HEK293 (cell line): Measurements from ENCODE around the gene RSRC2.

Source experiments
- BCL11B ChIP-seq: fragments of 450-650 bp; formaldehyde crosslinking; IDR thresholded peaks from 2 replicates; pipeline ENCODE4 v1.5.1; 2016; ENCODE audit warnings: low read depth, missing biosample characterization, missing genetic modification characterization
- KLF10 ChIP-seq: fragments of 450-650 bp; IDR thresholded peaks from 2 replicates; pipeline ENCODE4 v1.5.1; 2018; ENCODE audit warnings: missing biosample characterization, mild to moderate bottlenecking, missing genetic modification characterization
- OVOL3 ChIP-seq: fragments of 450-650 bp; formaldehyde crosslinking; IDR thresholded peaks from 2 replicates; pipeline ENCODE4 v1.5.1; 2016; ENCODE audit warnings: missing biosample characterization, missing genetic modification characterization
- SALL2 ChIP-seq: fragments of 450-650 bp; formaldehyde crosslinking; IDR thresholded peaks from 2 replicates; pipeline ENCODE4 v1.5.0; 2017; ENCODE audit warnings: missing biosample characterization, mild to moderate bottlenecking, missing genetic modification characterization, borderline replicate concordance
- YY2 ChIP-seq: fragments of 450-650 bp; formaldehyde crosslinking; IDR thresholded peaks from 2 replicates; pipeline ENCODE4 v1.5.1; 2016; ENCODE audit warnings: missing biosample characterization, missing genetic modification characterization
- ZBTB21 ChIP-seq: fragments of 450-650 bp; formaldehyde crosslinking; IDR thresholded peaks from 2 replicates; pipeline ENCODE4 v1.5.1; 2017; ENCODE audit warnings: missing biosample characterization, missing genetic modification characterization
- ZFP3 ChIP-seq: fragments of 450-650 bp; formaldehyde crosslinking; IDR thresholded peaks from 2 replicates; pipeline ENCODE4 v1.5.1; 2016; ENCODE audit warnings: low read depth, missing biosample characterization, missing genetic modification characterization
- ZNF138 ChIP-seq: fragments of 450-650 bp; formaldehyde crosslinking; IDR thresholded peaks from 2 replicates; pipeline ENCODE4 v1.5.1; 2016; ENCODE audit warnings: missing biosample characterization, missing genetic modification characterization, borderline replicate concordance
- ZNF146 ChIP-seq: fragments of 450-650 bp; formaldehyde crosslinking; IDR thresholded peaks from 2 replicates; pipeline ENCODE4 v1.5.1; 2016; ENCODE audit warnings: missing biosample characterization, missing genetic modification characterization
- ZNF169 ChIP-seq: fragments of 450-650 bp; formaldehyde crosslinking; IDR thresholded peaks from 2 replicates; pipeline ENCODE4 v1.5.1; 2016; ENCODE audit warnings: missing biosample characterization, missing genetic modification characterization
- ZNF174 ChIP-seq: fragments of 450-650 bp; formaldehyde crosslinking; IDR thresholded peaks from 2 replicates; pipeline ENCODE4 v1.5.0; 2017; ENCODE audit warnings: missing biosample characterization, mild to moderate bottlenecking, missing genetic modification characterization
- ZNF221 ChIP-seq: fragments of 450-650 bp; formaldehyde crosslinking; IDR thresholded peaks from 2 replicates; pipeline ENCODE4 v1.5.1; 2017; ENCODE audit warnings: missing biosample characterization, missing genetic modification characterization, borderline replicate concordance
- ZNF266 ChIP-seq: fragments of 450-650 bp; formaldehyde crosslinking; IDR thresholded peaks from 2 replicates; pipeline ENCODE4 v1.5.1; 2016; ENCODE audit warnings: missing biosample characterization, missing genetic modification characterization, low read depth
- ZNF585B ChIP-seq: fragments of 450-650 bp; formaldehyde crosslinking; IDR thresholded peaks from 2 replicates; pipeline ENCODE4 v1.5.1; 2016; ENCODE audit warnings: missing biosample characterization, missing genetic modification characterization
- ZNF654 ChIP-seq: fragments of 450-650 bp; formaldehyde crosslinking; IDR thresholded peaks from 2 replicates; pipeline ENCODE4 v1.5.1; 2016; ENCODE audit warnings: low read depth, missing biosample characterization, missing genetic modification characterization
- TF ChIP-seq, protein P1 (sequence below): fragments of 450-650 bp; formaldehyde crosslinking; IDR thresholded peaks from 2 replicates; pipeline ENCODE4 v1.5.1; 2016; ENCODE audit warnings: missing biosample characterization, missing genetic modification characterization, borderline replicate concordance
- TF ChIP-seq, protein P2 (sequence below): fragments of 450-650 bp; formaldehyde crosslinking; IDR thresholded peaks from 2 replicates; pipeline ENCODE4 v1.5.1; 2016; ENCODE audit warnings: missing biosample characterization, missing genetic modification characterization
- TF ChIP-seq, protein P3 (sequence below): fragments of 450-650 bp; IDR thresholded peaks from 2 replicates; pipeline ENCODE4 v1.5.1; 2018; ENCODE audit warnings: missing biosample characterization, mild to moderate bottlenecking, missing genetic modification characterization
- TF ChIP-seq, protein P4 (sequence below): fragments of 450-650 bp; formaldehyde crosslinking; IDR thresholded peaks from 2 replicates; pipeline ENCODE4 v1.5.1; 2016; ENCODE audit warnings: missing biosample characterization, missing genetic modification characterization
- TF ChIP-seq, protein P5 (sequence below): fragments of 450-650 bp; IDR thresholded peaks from 2 replicates; pipeline ENCODE4 v1.5.1; 2018; ENCODE audit warnings: missing biosample characterization, missing genetic modification characterization
- TF ChIP-seq, protein P6 (sequence below): fragments of 450-650 bp; formaldehyde crosslinking; IDR thresholded peaks from 2 replicates; pipeline ENCODE4 v1.5.1; 2016; ENCODE audit warnings: missing biosample characterization, missing genetic modification characterization
- TF ChIP-seq, protein P7 (sequence below): fragments of 450-650 bp; formaldehyde crosslinking; IDR thresholded peaks from 2 replicates; pipeline ENCODE4 v1.5.0; 2017; ENCODE audit warnings: missing biosample characterization, missing genetic modification characterization, borderline replicate concordance

RSRC2 gene

DNA sequence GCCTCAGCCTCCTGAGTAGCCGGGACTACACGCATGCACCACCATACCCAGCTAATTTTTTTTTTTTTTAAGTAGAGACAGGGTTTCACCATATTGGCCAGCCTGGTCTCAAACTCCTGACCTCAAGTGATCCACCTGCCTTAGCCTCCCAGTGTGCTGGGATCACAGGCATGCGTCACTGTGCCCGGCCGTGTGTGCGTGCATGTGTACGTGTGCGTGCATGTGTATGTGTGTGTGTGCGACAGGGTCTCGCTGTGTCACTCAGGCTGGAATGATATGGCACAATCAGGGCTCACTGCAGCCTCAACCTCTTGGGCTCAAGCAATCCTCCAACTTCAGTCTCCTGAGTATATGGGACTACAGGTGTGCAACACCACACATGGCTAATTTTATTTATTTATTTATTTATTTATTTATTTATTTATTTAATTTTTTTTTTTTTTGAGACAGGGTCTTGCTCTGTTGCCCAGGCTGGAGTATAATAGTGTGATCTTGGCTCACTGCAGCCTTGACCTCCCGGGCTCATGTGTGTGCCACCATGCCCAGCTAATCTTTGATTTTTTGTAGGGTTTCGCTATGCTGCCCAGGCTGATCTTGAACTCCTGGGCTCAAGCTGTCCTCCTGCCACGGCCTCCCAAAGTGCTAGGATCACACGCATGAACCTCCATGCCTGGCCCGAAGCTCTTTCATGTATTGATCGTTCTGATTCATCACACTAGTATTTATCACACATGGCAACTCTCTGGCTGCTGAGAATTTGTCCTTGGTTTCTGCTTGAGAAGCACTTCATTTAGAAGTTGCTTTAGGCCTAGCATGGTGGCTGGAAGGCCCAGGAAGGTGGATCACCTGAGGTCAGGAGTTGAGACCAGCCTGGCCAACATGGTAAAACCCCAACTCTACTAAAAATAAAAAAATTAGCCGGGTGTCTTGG is 68.4 kb downstream of the RSRC2 start (continued):
- TF ChIP-seq, protein P1, sequence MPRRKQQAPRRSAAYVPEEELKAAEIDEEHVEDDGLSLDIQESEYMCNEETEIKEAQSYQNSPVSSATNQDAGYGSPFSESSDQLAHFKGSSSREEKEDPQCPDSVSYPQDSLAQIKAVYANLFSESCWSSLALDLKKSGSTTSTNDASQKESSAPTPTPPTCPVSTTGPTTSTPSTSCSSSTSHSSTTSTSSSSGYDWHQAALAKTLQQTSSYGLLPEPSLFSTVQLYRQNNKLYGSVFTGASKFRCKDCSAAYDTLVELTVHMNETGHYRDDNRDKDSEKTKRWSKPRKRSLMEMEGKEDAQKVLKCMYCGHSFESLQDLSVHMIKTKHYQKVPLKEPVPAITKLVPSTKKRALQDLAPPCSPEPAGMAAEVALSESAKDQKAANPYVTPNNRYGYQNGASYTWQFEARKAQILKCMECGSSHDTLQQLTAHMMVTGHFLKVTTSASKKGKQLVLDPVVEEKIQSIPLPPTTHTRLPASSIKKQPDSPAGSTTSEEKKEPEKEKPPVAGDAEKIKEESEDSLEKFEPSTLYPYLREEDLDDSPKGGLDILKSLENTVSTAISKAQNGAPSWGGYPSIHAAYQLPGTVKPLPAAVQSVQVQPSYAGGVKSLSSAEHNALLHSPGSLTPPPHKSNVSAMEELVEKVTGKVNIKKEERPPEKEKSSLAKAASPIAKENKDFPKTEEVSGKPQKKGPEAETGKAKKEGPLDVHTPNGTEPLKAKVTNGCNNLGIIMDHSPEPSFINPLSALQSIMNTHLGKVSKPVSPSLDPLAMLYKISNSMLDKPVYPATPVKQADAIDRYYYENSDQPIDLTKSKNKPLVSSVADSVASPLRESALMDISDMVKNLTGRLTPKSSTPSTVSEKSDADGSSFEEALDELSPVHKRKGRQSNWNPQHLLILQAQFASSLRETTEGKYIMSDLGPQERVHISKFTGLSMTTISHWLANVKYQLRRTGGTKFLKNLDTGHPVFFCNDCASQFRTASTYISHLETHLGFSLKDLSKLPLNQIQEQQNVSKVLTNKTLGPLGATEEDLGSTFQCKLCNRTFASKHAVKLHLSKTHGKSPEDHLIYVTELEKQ (tag by site-specific recombination) = no peak
- TF ChIP-seq ZNF585B (no peak), ZNF266 (tag by site-specific recombination) (0 out of 2 replicates have a peak, but pooled peaks have one; percentile 44), ZBTB21 (peak; percentile 72), ZNF221 (tag by site-specific recombination) (no peak), KLF10 (tag by site-specific recombination) (no peak), OVOL3 (no peak), YY2 (no peak), ZNF169 (no peak), ZNF146 (tag by site-specific recombination) (no peak), ZFP3 (tag by site-specific recombination) (peak; percentile 52; the same call in 1 of the 2 replicates), SALL2 (tag by site-specific recombination) (no peak), ZNF174 (tag by site-specific recombination) (no peak), BCL11B (tag by site-specific recombination) (no peak), ZNF654 (tag by site-specific recombination) (peak; percentile 52), ZNF138 (no peak)
- TF ChIP-seq, protein P2, sequence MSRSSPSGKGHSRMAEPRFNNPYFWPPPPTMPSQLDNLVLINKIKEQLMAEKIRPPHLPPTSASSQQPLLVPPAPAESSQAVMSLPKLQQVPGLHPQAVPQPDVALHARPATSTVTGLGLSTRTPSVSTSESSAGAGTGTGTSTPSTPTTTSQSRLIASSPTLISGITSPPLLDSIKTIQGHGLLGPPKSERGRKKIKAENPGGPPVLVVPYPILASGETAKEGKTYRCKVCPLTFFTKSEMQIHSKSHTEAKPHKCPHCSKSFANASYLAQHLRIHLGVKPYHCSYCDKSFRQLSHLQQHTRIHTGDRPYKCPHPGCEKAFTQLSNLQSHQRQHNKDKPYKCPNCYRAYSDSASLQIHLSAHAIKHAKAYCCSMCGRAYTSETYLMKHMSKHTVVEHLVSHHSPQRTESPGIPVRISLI (tag by site-specific recombination) = no peak; the same call in 1 of the 2 replicates
- TF ChIP-seq, protein P3, sequence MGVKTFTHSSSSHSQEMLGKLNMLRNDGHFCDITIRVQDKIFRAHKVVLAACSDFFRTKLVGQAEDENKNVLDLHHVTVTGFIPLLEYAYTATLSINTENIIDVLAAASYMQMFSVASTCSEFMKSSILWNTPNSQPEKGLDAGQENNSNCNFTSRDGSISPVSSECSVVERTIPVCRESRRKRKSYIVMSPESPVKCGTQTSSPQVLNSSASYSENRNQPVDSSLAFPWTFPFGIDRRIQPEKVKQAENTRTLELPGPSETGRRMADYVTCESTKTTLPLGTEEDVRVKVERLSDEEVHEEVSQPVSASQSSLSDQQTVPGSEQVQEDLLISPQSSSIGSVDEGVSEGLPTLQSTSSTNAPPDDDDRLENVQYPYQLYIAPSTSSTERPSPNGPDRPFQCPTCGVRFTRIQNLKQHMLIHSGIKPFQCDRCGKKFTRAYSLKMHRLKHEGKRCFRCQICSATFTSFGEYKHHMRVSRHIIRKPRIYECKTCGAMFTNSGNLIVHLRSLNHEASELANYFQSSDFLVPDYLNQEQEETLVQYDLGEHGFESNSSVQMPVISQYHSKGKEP (tag by site-specific recombination) = no peak
- TF ChIP-seq, protein P4, sequence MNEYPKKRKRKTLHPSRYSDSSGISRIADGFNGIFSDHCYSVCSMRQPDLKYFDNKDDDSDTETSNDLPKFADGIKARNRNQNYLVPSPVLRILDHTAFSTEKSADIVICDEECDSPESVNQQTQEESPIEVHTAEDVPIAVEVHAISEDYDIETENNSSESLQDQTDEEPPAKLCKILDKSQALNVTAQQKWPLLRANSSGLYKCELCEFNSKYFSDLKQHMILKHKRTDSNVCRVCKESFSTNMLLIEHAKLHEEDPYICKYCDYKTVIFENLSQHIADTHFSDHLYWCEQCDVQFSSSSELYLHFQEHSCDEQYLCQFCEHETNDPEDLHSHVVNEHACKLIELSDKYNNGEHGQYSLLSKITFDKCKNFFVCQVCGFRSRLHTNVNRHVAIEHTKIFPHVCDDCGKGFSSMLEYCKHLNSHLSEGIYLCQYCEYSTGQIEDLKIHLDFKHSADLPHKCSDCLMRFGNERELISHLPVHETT (tag by site-specific recombination) = 0 out of 2 replicates have a peak, but pooled peaks have one; percentile 58
- TF ChIP-seq, protein P5, sequence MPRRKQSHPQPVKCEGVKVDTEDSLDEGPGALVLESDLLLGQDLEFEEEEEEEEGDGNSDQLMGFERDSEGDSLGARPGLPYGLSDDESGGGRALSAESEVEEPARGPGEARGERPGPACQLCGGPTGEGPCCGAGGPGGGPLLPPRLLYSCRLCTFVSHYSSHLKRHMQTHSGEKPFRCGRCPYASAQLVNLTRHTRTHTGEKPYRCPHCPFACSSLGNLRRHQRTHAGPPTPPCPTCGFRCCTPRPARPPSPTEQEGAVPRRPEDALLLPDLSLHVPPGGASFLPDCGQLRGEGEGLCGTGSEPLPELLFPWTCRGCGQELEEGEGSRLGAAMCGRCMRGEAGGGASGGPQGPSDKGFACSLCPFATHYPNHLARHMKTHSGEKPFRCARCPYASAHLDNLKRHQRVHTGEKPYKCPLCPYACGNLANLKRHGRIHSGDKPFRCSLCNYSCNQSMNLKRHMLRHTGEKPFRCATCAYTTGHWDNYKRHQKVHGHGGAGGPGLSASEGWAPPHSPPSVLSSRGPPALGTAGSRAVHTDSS (tag by site-specific recombination) = no peak
- TF ChIP-seq, protein P6, sequence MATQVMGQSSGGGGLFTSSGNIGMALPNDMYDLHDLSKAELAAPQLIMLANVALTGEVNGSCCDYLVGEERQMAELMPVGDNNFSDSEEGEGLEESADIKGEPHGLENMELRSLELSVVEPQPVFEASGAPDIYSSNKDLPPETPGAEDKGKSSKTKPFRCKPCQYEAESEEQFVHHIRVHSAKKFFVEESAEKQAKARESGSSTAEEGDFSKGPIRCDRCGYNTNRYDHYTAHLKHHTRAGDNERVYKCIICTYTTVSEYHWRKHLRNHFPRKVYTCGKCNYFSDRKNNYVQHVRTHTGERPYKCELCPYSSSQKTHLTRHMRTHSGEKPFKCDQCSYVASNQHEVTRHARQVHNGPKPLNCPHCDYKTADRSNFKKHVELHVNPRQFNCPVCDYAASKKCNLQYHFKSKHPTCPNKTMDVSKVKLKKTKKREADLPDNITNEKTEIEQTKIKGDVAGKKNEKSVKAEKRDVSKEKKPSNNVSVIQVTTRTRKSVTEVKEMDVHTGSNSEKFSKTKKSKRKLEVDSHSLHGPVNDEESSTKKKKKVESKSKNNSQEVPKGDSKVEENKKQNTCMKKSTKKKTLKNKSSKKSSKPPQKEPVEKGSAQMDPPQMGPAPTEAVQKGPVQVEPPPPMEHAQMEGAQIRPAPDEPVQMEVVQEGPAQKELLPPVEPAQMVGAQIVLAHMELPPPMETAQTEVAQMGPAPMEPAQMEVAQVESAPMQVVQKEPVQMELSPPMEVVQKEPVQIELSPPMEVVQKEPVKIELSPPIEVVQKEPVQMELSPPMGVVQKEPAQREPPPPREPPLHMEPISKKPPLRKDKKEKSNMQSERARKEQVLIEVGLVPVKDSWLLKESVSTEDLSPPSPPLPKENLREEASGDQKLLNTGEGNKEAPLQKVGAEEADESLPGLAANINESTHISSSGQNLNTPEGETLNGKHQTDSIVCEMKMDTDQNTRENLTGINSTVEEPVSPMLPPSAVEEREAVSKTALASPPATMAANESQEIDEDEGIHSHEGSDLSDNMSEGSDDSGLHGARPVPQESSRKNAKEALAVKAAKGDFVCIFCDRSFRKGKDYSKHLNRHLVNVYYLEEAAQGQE (tag by site-specific recombination) = peak; percentile 82
- TF ChIP-seq, protein P7, sequence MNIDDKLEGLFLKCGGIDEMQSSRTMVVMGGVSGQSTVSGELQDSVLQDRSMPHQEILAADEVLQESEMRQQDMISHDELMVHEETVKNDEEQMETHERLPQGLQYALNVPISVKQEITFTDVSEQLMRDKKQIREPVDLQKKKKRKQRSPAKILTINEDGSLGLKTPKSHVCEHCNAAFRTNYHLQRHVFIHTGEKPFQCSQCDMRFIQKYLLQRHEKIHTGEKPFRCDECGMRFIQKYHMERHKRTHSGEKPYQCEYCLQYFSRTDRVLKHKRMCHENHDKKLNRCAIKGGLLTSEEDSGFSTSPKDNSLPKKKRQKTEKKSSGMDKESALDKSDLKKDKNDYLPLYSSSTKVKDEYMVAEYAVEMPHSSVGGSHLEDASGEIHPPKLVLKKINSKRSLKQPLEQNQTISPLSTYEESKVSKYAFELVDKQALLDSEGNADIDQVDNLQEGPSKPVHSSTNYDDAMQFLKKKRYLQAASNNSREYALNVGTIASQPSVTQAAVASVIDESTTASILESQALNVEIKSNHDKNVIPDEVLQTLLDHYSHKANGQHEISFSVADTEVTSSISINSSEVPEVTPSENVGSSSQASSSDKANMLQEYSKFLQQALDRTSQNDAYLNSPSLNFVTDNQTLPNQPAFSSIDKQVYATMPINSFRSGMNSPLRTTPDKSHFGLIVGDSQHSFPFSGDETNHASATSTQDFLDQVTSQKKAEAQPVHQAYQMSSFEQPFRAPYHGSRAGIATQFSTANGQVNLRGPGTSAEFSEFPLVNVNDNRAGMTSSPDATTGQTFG = no peak
